ENCODE data around the gene PDGFRB.
A peak's percentile ranks its signal among the peaks of the same experiment; 100 is the strongest.

The PDGFRB gene

GRCh38 chr5:150158170-150158949, 2.7 kb upstream of the PDGFRB start:
- no peaks in the 10 kb centered on the region for H3K27me3 ChIP-seq
- no peak for TF ChIP-seq Cebpa-rat (IDR thresholded peaks at IDR 0.05)
- no peaks in the 10 kb centered on the region for H4K20me1 ChIP-seq
- peaks cover 6% of the 10 kb centered on the region for H3K36me3 ChIP-seq
- peaks cover 83% of the 10 kb centered on the region for H3K4me1 ChIP-seq
- no peak overlapping the region for H3K4me3 ChIP-seq
- peak overlapping the region; percentile 20; the same call in 1 of the 2 replicates for H3K9ac ChIP-seq
- peak overlapping the region; percentile 93 for H3K27ac ChIP-seq
- peak overlapping the region; percentile 100 for H3K4me2 ChIP-seq
- no peaks in the 10 kb centered on the region for H3K9me3 ChIP-seq

- Histone ChIP-seq H3K27ac (peak overlapping the region; percentile 93), H3K4me1 (peaks cover 83% of the 10 kb centered on the region), H3K4me3 (no peak overlapping the region)
Observed at GRCh38 chr5:150157168-150157567, 1.5 kb upstream of the PDGFRB start.

GRCh38 chr5:150156540-150156939, 895 bp upstream of the PDGFRB start:
- H3K9ac ChIP-seq, result peak overlapping the region; percentile 91
- H4K20me1 ChIP-seq, result 0 out of 2 replicates have a peak, but pooled peaks cover 5% of the 10 kb centered on the region
- H3K27ac ChIP-seq, result peak overlapping the region; percentile 93
- peaks cover 83% of the 10 kb centered on the region for H3K4me1 ChIP-seq
- no peaks in the 10 kb centered on the region for H3K27me3 ChIP-seq
- H3K36me3 ChIP-seq, result peaks cover 22% of the 10 kb centered on the region
- H3K4me2 ChIP-seq, result peak overlapping the region; percentile 100
- H3K4me3 ChIP-seq, result peak overlapping the region; percentile 86
- no peak for TF ChIP-seq Cebpa-rat (IDR thresholded peaks at IDR 0.05)
- no peaks in the 10 kb centered on the region for H3K9me3 ChIP-seq

More at GRCh38 chr5:150157168-150157567, 1.5 kb upstream of the PDGFRB start:
- peak overlapping the region; percentile 100 for H3K4me2 ChIP-seq
- TF ChIP-seq Cebpa-rat (IDR thresholded peaks at IDR 0.05), result no peak
- H3K9me3 ChIP-seq, result no peaks in the 10 kb centered on the region
- H3K9ac ChIP-seq, result peak overlapping the region; percentile 20; the same call in 1 of the 2 replicates
- H3K36me3 ChIP-seq, result peaks cover 17% of the 10 kb centered on the region
- 0 out of 2 replicates have a peak, but pooled peaks cover 5% of the 10 kb centered on the region for H4K20me1 ChIP-seq
- no peaks in the 10 kb centered on the region for H3K27me3 ChIP-seq

- Histone ChIP-seq H3K36me3 (peaks cover 27% of the 10 kb centered on the region), H4K20me1 (0 out of 2 replicates have a peak, but pooled peaks cover 5% of the 10 kb centered on the region), H3K27me3 (no peaks in the 10 kb centered on the region), H3K4me2 (peak overlapping the region; percentile 100), H3K4me3 (peak overlapping the region; percentile 86), H3K4me1 (peaks cover 83% of the 10 kb centered on the region), H3K27ac (peak overlapping the region; percentile 93), H3K9me3 (no peaks in the 10 kb centered on the region), H3K9ac (peak overlapping the region; percentile 91)
- TF ChIP-seq Cebpa-rat (IDR thresholded peaks at IDR 0.05), result no peak
Observed at GRCh38 chr5:150156027-150156368, 353 bp upstream of the PDGFRB start.

GRCh38 chr5:150154618-150155128, 972 bp downstream of the PDGFRB start:
- Histone ChIP-seq H3K36me3 (peaks cover 32% of the 10 kb centered on the region), H3K4me3 (peak overlapping the region; percentile 86), H3K9me3 (no peaks in the 10 kb centered on the region), H3K4me2 (peak overlapping the region; percentile 100), H3K9ac (peak overlapping the region; percentile 91), H4K20me1 (0 out of 2 replicates have a peak, but pooled peaks cover 5% of the 10 kb centered on the region), H3K4me1 (peaks cover 83% of the 10 kb centered on the region), H3K27me3 (no peaks in the 10 kb centered on the region), H3K27ac (peak overlapping the region; percentile 93)
- TF ChIP-seq Cebpa-rat (IDR thresholded peaks at IDR 0.05), result no peak

- H3K27ac ChIP-seq, result peak overlapping the region; percentile 93
- peak overlapping the region; percentile 100 for H3K4me2 ChIP-seq
- peak overlapping the region; percentile 91 for H3K9ac ChIP-seq
- H3K4me1 ChIP-seq, result peaks cover 83% of the 10 kb centered on the region
- no peaks in the 10 kb centered on the region for H3K9me3 ChIP-seq
- peaks cover 38% of the 10 kb centered on the region for H3K36me3 ChIP-seq
- no peak for TF ChIP-seq Cebpa-rat (IDR thresholded peaks at IDR 0.05)
- peak overlapping the region; percentile 86 for H3K4me3 ChIP-seq
- no peaks in the 10 kb centered on the region for H3K27me3 ChIP-seq
- H4K20me1 ChIP-seq, result 0 out of 2 replicates have a peak, but pooled peaks cover 5% of the 10 kb centered on the region
Observed at GRCh38 chr5:150153957-150154617, 1.6 kb downstream of the PDGFRB start.

GRCh38 chr5:150153483-150153882, 2.2 kb downstream of the PDGFRB start:
- peak overlapping the region; percentile 86 for H3K4me3 ChIP-seq
- H3K9ac ChIP-seq, result peak overlapping the region; percentile 91
- 0 out of 2 replicates have a peak, but pooled peaks cover 5% of the 10 kb centered on the region for H4K20me1 ChIP-seq
- H3K27me3 ChIP-seq, result no peaks in the 10 kb centered on the region
- no peak for TF ChIP-seq Cebpa-rat (IDR thresholded peaks at IDR 0.05)
- H3K4me1 ChIP-seq, result peaks cover 83% of the 10 kb centered on the region
- H3K4me2 ChIP-seq, result peak overlapping the region; percentile 100
- H3K27ac ChIP-seq, result peak overlapping the region; percentile 93
- no peaks in the 10 kb centered on the region for H3K9me3 ChIP-seq
- H3K36me3 ChIP-seq, result peaks cover 44% of the 10 kb centered on the region

GRCh38 chr5:150152636-150153462, 2.8 kb downstream of the PDGFRB start:
- peak overlapping the region; percentile 91 for H3K9ac ChIP-seq
- peaks cover 50% of the 10 kb centered on the region for H3K36me3 ChIP-seq
- peak overlapping the region; percentile 100 for H3K4me2 ChIP-seq
- no peaks in the 10 kb centered on the region for H3K27me3 ChIP-seq
- H3K4me3 ChIP-seq, result peak overlapping the region; percentile 86
- no peaks in the 10 kb centered on the region for H3K9me3 ChIP-seq
- peaks cover 83% of the 10 kb centered on the region for H3K4me1 ChIP-seq
- 0 out of 2 replicates have a peak, but pooled peaks cover 5% of the 10 kb centered on the region for H4K20me1 ChIP-seq
- H3K27ac ChIP-seq, result peak overlapping the region; percentile 93
- no peak for TF ChIP-seq Cebpa-rat (IDR thresholded peaks at IDR 0.05)

GRCh38 chr5:150149618-150150017, 6.0 kb downstream of the PDGFRB start:
- Histone ChIP-seq H3K36me3 (peaks cover 63% of the 10 kb centered on the region), H3K27me3 (no peaks in the 10 kb centered on the region), H3K4me2 (peak overlapping the region; percentile 100), H3K27ac (peak overlapping the region; percentile 93), H3K4me3 (no peak overlapping the region), H3K4me1 (peaks cover 94% of the 10 kb centered on the region), H3K9me3 (no peaks in the 10 kb centered on the region), H4K20me1 (0 out of 2 replicates have a peak, but pooled peaks cover 5% of the 10 kb centered on the region), H3K9ac (peak overlapping the region; percentile 54)
- no peak for TF ChIP-seq Cebpa-rat (IDR thresholded peaks at IDR 0.05)

All from BLaER1 (cell line).